DOHH2 (cell line): Measurements from ENCODE around the gene MPND.

Source experiments
- H3F3A ChIP-seq: fragments of 200-600 bp; sonication (generic), shearing (Covaris generic); 2 replicates; pipeline ENCODE4 v1.6.0; 2016; ENCODE audit warnings: antibody characterized with exemption, mild to moderate bottlenecking; ENCODE audit not compliant: control insufficient read depth, insufficient read depth
- H3K27ac ChIP-seq: fragments of 200-600 bp; sonication (generic); 2 replicates; pipeline ENCODE4 v1.5.1; 2014; ENCODE audit warnings: low read depth, mild to moderate bottlenecking, low read length, moderate library complexity
- H3K27me3 ChIP-seq: fragments of 200-600 bp; sonication (generic); 2 replicates; pipeline ENCODE4 v1.6.1; 2014; ENCODE audit warnings: mild to moderate bottlenecking, low read length, mixed read lengths; ENCODE audit not compliant: control insufficient read depth
- H3K36me3 ChIP-seq: fragments of 200-600 bp; sonication (generic); 2 replicates; pipeline ENCODE4 v1.6.1; 2014; ENCODE audit warnings: mild to moderate bottlenecking, low read length, moderate library complexity, mixed read lengths; ENCODE audit not compliant: control insufficient read depth
- H3K4me1 ChIP-seq: fragments of 200-600 bp; sonication (generic); 2 replicates; pipeline ENCODE4 v1.6.1; 2014; ENCODE audit warnings: mild to moderate bottlenecking, low read length, mixed read lengths; ENCODE audit not compliant: control insufficient read depth
- H3K4me2 ChIP-seq: fragments of 200-600 bp; sonication (generic); 2 replicates; pipeline ENCODE4 v1.6.0; 2014; ENCODE audit warnings: mild to moderate bottlenecking, low read length, moderate library complexity
- H3K4me3 ChIP-seq: fragments of 200-600 bp; sonication (generic); 2 replicates; pipeline ENCODE4 v1.5.1; 2014; ENCODE audit warnings: mild to moderate bottlenecking, low read length, mixed read lengths
- H3K79me2 ChIP-seq: fragments of 200-600 bp; sonication (generic); 2 replicates; pipeline ENCODE4 v1.6.1; 2014; ENCODE audit warnings: mild to moderate bottlenecking, low read length, mixed read lengths; ENCODE audit not compliant: control insufficient read depth
- H3K9me2 ChIP-seq: fragments of 200-600 bp; sonication (generic); replicated peaks from 2 replicates; pipeline ENCODE4 v1.6.1; 2014; ENCODE audit warnings: mild to moderate bottlenecking, low read length, mixed read lengths; ENCODE audit not compliant: control insufficient read depth
- H3K9me3 ChIP-seq: fragments of 200-600 bp; sonication (generic); 2 replicates; pipeline ENCODE4 v1.6.1; 2014; ENCODE audit warnings: antibody characterized with exemption, low read length, mixed read lengths; ENCODE audit not compliant: control insufficient read depth, insufficient read depth
- H4K20me1 ChIP-seq: fragments of 200-600 bp; sonication (generic); 2 replicates; pipeline ENCODE4 v1.6.0; 2014; ENCODE audit warnings: low read depth, mild to moderate bottlenecking, antibody characterized with exemption, low read length, moderate library complexity; ENCODE audit not compliant: control insufficient read depth, insufficient read depth
- CTCF ChIP-seq: fragments of 200-600 bp; sonication (generic); IDR thresholded peaks from one replicate; pipeline ENCODE4 v1.5.1; 2014; ENCODE audit warnings: antibody characterized with exemption, mild to moderate bottlenecking, low read depth, low read length; ENCODE audit not compliant: poor library complexity, severe bottlenecking
- EZH2phosphoT487 ChIP-seq: fragments of 200-600 bp; sonication (generic); IDR thresholded peaks from 2 replicates; pipeline ENCODE4 v1.6.1; 2017; ENCODE audit warnings: borderline replicate concordance, mild to moderate bottlenecking, antibody characterized with exemption, low read length, moderate library complexity, mixed read lengths

MPND gene

GRCh38 chr19:4359627-4360000 is 16.3 kb downstream of the MPND start:
- Histone ChIP-seq H3K9me3 (no peaks in the 10 kb centered on the region), H3K9me2 (no peaks in the 10 kb centered on the region), H3F3A (no peaks in the 10 kb centered on the region), H3K79me2 (no peaks in the 10 kb centered on the region), H3K4me1 (no peaks in the 10 kb centered on the region), H4K20me1 (no peaks in the 10 kb centered on the region), H3K27me3 (no peaks in the 10 kb centered on the region), H3K36me3 (peaks cover 49% of the 10 kb centered on the region), H3K4me2 (no peak overlapping the region), H3K27ac (no peak overlapping the region), H3K4me3 (no peak overlapping the region)
- no peak for TF ChIP-seq EZH2phosphoT487
- no peak for TF ChIP-seq CTCF

- Histone ChIP-seq H3K9me2 (no peaks in the 10 kb centered on the region), H3K36me3 (peaks cover 52% of the 10 kb centered on the region), H3K79me2 (no peaks in the 10 kb centered on the region), H3K27ac (no peak overlapping the region), H3K9me3 (no peaks in the 10 kb centered on the region), H3K4me3 (no peak overlapping the region), H3K4me2 (no peak overlapping the region), H4K20me1 (no peaks in the 10 kb centered on the region), H3K4me1 (no peaks in the 10 kb centered on the region), H3F3A (no peaks in the 10 kb centered on the region), H3K27me3 (no peaks in the 10 kb centered on the region)
- no peak for TF ChIP-seq CTCF
- no peak for TF ChIP-seq EZH2phosphoT487
Observed at GRCh38 chr19:4360081-4360569, 16.8 kb downstream of the MPND start.

- no peaks in the 10 kb centered on the region for H3K4me1 ChIP-seq
- no peaks in the 10 kb centered on the region for H3K9me3 ChIP-seq
- no peak overlapping the region for H3K27ac ChIP-seq
- H3K36me3 ChIP-seq: peaks cover 58% of the 10 kb centered on the region
- H3K9me2 ChIP-seq: no peaks in the 10 kb centered on the region
- no peak overlapping the region for H3K4me2 ChIP-seq
- no peak overlapping the region for H3K4me3 ChIP-seq
- no peaks in the 10 kb centered on the region for H3K27me3 ChIP-seq
- H4K20me1 ChIP-seq: no peaks in the 10 kb centered on the region
- H3K79me2 ChIP-seq: no peaks in the 10 kb centered on the region
- no peak for TF ChIP-seq EZH2phosphoT487
- TF ChIP-seq CTCF: no peak
- H3F3A ChIP-seq: no peaks in the 10 kb centered on the region
Observed at GRCh38 chr19:4360641-4361151, 17.3 kb downstream of the MPND start.
